Chondrocyte (in vitro differentiated cells): Measurements from ENCODE around the gene GPER1. TPM values are rescaled to one million over a fixed set of nuclear protein-coding genes. Genes with fewer than 3 reads are reported as not detected.
A peak's percentile ranks its signal among the peaks of the same experiment; 100 is the strongest.

Source experiments
- DNase-seq: peaks from one replicate; pipeline ENCODE4 v3.0.0; 2021; ENCODE audit warnings: mixed read lengths, low spot score
- H3K27ac Mint-ChIP-seq: one replicate; pipeline ENCODE4 v1.8.0; 2021; ENCODE audit warnings: mild to moderate bottlenecking, moderate library complexity, mixed read lengths; ENCODE audit not compliant: unreplicated experiment
- H3K27me3 Mint-ChIP-seq: 2 replicates; pipeline ENCODE4 v1.8.0; 2021; ENCODE audit warnings: low read depth, mixed read lengths
- H3K36me3 Mint-ChIP-seq: 2 replicates; pipeline ENCODE4 v1.8.0; 2021; ENCODE audit warnings: low read depth, mixed read lengths
- H3K4me1 Mint-ChIP-seq: 2 replicates; pipeline ENCODE4 v1.8.0; 2021; ENCODE audit warnings: low read depth, mild to moderate bottlenecking, mixed read lengths
- H3K4me3 Mint-ChIP-seq: one replicate; pipeline ENCODE4 v1.8.0; 2021; ENCODE audit warnings: mild to moderate bottlenecking, moderate library complexity, mixed read lengths; ENCODE audit not compliant: unreplicated experiment
- H3K9me3 Mint-ChIP-seq: 2 replicates; pipeline ENCODE4 v1.8.0; 2021; ENCODE audit warnings: low read depth, mixed read lengths
- CTCF ChIP-seq: fragments of 200-600 bp; sonication (generic); IDR thresholded peaks from 2 replicates; pipeline ENCODE4 v1.5.0; 2021; ENCODE audit warnings: antibody characterized with exemption, mild to moderate bottlenecking, moderate library complexity
- total RNA-seq: library from RNA; stranded (reverse); gene quantifications from 3 replicates; pipeline ENCODE4 v1.2.1, GENCODE V29; 2021

The GPER1 gene
- total RNA-seq, 1 donor from 2014 or later = 9.9 TPM

GRCh38 chr7:1117321-1117928 is 29.5 kb downstream of the GPER1 start:
- H3K36me3 Mint-ChIP-seq = peaks cover 2% of the 10 kb centered on the region
- no peak overlapping the region for H3K4me3 Mint-ChIP-seq
- H3K9me3 Mint-ChIP-seq = no peaks in the 10 kb centered on the region
- H3K27ac Mint-ChIP-seq = no peak overlapping the region
- H3K27me3 Mint-ChIP-seq = no peaks in the 10 kb centered on the region
- peak; percentile 21 for DNase-seq
- peaks cover 21% of the 10 kb centered on the region for H3K4me1 Mint-ChIP-seq
- no peak for TF ChIP-seq CTCF

- Mint-ChIP-seq H3K4me3 (no peak overlapping the region), H3K27ac (no peak overlapping the region), H3K9me3 (no peaks in the 10 kb centered on the region), H3K27me3 (no peaks in the 10 kb centered on the region), H3K36me3 (peaks cover 2% of the 10 kb centered on the region), H3K4me1 (peaks cover 34% of the 10 kb centered on the region)
- no peak for DNase-seq
- TF ChIP-seq CTCF = no peak
Measured at GRCh38 chr7:1119201-1119600, 31.3 kb downstream of the GPER1 start.

- H3K27me3 Mint-ChIP-seq = no peaks in the 10 kb centered on the region
- no peak for TF ChIP-seq CTCF
- H3K4me1 Mint-ChIP-seq = peaks cover 43% of the 10 kb centered on the region
- no peaks in the 10 kb centered on the region for H3K9me3 Mint-ChIP-seq
- peaks cover 2% of the 10 kb centered on the region for H3K36me3 Mint-ChIP-seq
- DNase-seq = peak; percentile 33
- no peak overlapping the region for H3K4me3 Mint-ChIP-seq
- H3K27ac Mint-ChIP-seq = no peak overlapping the region
Measured at GRCh38 chr7:1120791-1121190, 32.9 kb downstream of the GPER1 start.

- no peak for TF ChIP-seq CTCF
- no peaks in the 10 kb centered on the region for H3K27me3 Mint-ChIP-seq
- no peaks in the 10 kb centered on the region for H3K9me3 Mint-ChIP-seq
- H3K36me3 Mint-ChIP-seq = peaks cover 3% of the 10 kb centered on the region
- DNase-seq = peak; percentile 46
- H3K4me1 Mint-ChIP-seq = peaks cover 43% of the 10 kb centered on the region
- no peak overlapping the region for H3K27ac Mint-ChIP-seq
- no peak overlapping the region for H3K4me3 Mint-ChIP-seq
Measured at GRCh38 chr7:1121476-1121875, 33.6 kb downstream of the GPER1 start.

GRCh38 chr7:1121886-1122831 is 34.2 kb downstream of the GPER1 start:
- H3K4me3 Mint-ChIP-seq = no peak overlapping the region
- no peaks in the 10 kb centered on the region for H3K27me3 Mint-ChIP-seq
- DNase-seq = peak; percentile 72
- no peaks in the 10 kb centered on the region for H3K9me3 Mint-ChIP-seq
- peaks cover 43% of the 10 kb centered on the region for H3K4me1 Mint-ChIP-seq
- peaks cover 4% of the 10 kb centered on the region for H3K36me3 Mint-ChIP-seq
- TF ChIP-seq CTCF = no peak
- H3K27ac Mint-ChIP-seq = peak overlapping the region; percentile 49
